CD4-positive, alpha-beta T cell treated with Interleukin-6 at 100 ng/mL for 8 hours (primary cell): ENCODE measurements around the gene CKAP2L.
"Not testable (repeated sequence)": the region's sequence is repeated elsewhere in the genome, so short reads cannot be mapped to it uniquely, and the experiment has no call there.

Experiments
- DNase-seq: peaks from one replicate; pipeline ENCODE4 v3.0.0-alpha.2; 2020; ENCODE audit warnings: mixed read lengths, low spot score

Gene CKAP2L

GRCh38 chr2:112725545-112726457 lies 38.6 kb downstream of the CKAP2L start:
- DNase-seq = no peak

GRCh38 chr2:112724591-112725525 lies 39.6 kb downstream of the CKAP2L start:
- no peak for DNase-seq

DNA sequence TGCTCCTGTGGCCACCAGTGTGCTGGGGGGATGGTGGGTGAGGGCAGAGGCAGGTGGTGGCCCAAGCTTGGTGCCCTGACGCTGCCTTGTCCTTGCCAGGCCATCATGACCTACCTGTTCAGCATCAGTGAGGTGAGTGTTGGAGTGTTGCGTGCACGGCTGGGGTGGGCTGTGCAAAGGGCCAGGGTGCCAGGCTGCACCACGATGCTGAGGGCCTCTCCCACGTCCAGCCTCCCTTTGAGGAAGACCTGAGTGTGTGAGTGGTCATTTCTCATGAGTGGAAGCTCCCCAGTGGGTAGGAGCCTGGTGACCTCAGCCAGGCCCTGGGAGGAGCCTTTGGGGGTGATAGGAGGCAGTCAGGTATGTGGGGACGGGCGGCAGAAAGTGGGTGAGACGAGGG lies 40.4 kb downstream of the CKAP2L start:
- no peak for DNase-seq

DNA sequence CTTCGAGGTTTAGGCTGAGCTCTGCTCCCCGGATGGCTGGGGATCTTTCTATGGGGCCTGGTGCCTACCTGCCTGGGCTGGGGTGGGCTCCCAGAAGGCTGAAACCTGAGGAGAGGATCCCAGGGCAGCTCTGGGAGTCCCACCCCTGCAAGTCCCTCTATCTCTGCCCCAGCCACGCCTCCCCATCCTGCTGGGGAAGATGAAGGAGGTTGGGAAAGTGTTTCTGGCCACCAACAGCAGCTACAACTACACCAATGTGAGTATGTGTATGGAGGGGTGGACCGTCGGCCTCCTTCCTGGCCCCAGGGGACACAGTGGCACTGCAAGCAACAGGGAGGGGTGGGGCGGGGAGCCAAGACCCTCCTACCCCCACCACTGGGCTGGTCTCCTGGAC lies 40.9 kb downstream of the CKAP2L start:
- no peak for DNase-seq

- DNase-seq = no peak
These were observed 41.4 kb downstream of the CKAP2L start for GRCh38 chr2:112722816-112723546.

DNA sequence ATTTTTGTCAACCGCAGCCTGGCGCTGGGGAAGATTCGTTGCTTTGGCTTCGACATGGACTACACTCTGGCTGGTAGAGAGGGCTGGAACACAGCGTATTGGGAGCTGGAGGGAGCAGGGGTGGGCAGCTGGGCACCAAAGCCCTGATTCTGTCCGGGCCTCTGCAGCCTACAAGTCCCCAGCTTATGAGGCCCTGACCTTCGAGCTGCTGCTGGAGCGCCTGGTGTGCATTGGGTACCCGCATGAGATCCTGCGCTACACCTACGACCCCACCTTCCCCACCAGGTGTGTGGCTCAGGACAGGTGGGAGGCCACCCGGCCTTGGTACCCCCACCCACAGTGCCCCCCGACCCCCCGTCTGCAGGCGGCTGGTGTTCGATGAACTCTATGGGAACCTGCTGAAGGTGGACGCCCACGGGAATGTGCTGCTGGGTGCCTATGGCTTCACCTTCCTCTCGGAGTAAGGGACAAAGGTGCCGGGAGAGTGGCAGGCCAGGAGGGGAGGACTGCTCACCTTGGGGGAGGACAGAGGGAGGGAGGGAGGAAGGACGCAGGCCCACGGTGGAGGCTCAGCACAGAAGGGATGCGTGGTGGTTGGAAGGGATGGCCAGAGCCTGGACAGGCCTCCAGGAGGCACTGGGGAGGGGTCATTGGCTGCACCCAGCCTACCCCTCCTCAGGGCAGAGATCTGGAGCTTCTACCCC lies 42.4 kb downstream of the CKAP2L start:
- DNase-seq = no peak

- DNase-seq = no peak
These were observed 43.6 kb downstream of the CKAP2L start, which contains the start of gene NT5DC4 for GRCh38 chr2:112720785-112721184. Gene NT5DC4 (plus strand): TSS chr2:112721020. CDS start chr2:112721080, 60 bp downstream.

GRCh38 chr2:112718863-112719370 lies 45.5 kb downstream of the CKAP2L start:
- no peak for DNase-seq

GRCh38 chr2:112716826-112717352 lies 47.5 kb downstream of the CKAP2L start:
- DNase-seq = not testable (repeated sequence)

GRCh38 chr2:112716094-112716493 lies 48.3 kb downstream of the CKAP2L start:
- DNase-seq = not testable (repeated sequence)

GRCh38 chr2:112714836-112715631 lies 49.4 kb downstream of the CKAP2L start:
- DNase-seq = no peak

DNA sequence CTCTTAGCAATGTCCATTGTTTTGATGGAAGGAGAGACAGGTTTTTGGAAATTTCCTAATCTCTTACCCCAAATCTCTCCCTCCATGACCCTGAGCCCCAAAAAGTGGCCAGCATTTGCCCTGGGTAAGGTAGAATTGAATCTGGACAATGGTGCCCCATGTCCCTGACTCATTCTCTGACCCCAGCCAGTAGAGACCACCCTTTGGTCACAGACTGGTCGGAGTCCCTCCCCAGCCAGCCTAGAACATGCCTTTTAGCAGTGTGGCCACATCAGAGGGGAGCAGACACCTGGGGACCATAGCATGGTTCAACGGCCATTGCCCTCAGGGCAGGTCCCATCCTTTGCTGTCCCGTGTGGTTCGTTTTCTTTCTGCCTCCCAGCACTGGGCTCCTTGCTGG lies 50.1 kb downstream of the CKAP2L start:
- no peak for DNase-seq

- DNase-seq = no peak
These were observed 50.5 kb downstream of the CKAP2L start for GRCh38 chr2:112713926-112714325.

- no peak for DNase-seq
These were observed 50.9 kb downstream of the CKAP2L start for GRCh38 chr2:112713585-112713925.

DNA sequence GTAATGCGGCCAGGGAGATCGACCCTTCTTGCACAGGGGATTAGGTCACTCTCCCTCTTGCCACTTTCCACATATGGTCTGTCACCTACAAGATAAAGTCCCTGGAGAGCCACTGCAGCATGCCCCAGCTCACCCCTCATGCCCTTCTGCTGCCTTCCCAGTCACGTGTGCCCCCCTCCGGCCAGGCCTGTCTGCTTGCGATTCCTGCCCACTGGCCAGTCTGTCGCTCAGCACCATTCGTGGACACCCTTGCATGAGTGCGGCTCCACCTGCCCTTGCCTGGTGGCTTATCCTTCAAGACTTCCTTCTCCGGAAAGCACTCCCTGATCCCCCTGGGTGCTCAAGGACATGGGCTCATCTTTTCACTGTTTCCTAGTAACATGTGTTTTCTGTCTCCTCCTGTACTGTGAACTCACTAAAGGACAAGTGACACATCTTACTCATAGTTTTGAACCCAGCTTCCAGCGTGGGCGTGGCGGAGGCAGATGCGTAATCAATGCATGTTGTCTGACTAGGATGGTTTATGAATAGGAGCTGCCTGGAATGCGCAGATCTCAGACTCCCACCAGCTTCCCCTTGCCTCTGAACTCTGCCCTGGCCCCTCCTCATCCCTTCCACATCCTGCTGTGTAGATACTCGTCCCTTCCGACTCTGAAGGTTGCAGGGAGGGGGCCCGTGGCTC lies 51.4 kb downstream of the CKAP2L start:
- DNase-seq = no peak

GRCh38 chr2:112712465-112712864 lies 51.9 kb downstream of the CKAP2L start:
- DNase-seq = no peak

GRCh38 chr2:112710956-112711750 lies 53.3 kb downstream of the CKAP2L start:
- no peak for DNase-seq

- DNase-seq = no peak
These were observed 54.7 kb downstream of the CKAP2L start for GRCh38 chr2:112709703-112710102.

DNA sequence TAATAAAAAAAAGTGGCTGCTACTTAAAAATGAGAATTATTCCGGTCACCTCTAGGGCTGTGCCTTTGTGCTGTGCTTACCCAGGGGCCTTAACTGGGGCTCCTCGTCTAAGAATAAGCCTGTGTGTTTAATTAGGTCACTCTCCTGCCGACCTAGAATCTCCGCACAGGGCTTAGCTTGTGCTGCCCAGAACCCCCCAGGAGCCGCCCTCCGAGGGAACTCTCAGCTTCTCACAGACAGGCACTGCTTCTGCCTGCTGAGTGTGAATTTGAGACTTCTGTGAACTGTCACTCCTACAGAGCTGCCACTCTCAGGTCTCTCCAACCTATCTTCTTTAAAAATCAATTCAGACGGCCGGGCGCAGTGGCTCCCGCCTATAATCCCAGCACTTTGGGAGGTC lies 55.4 kb downstream of the CKAP2L start:
- no peak for DNase-seq
